KMS-11 (cell line): Measurements from ENCODE around the gene TBX18.

ENCODE experiments used
- H2AFZ ChIP-seq: fragments of 200-600 bp; sonication (generic); 2 replicates; pipeline ENCODE4 v1.6.1; 2016; ENCODE audit warnings: antibody characterized with exemption, mixed run types, low read depth
- H3K27ac ChIP-seq: fragments of 200-600 bp; sonication (generic); 2 replicates; pipeline ENCODE4 v1.6.1; 2016; ENCODE audit warnings: mild to moderate bottlenecking, mixed run types
- H3K27me3 ChIP-seq: fragments of 200-600 bp; sonication (generic); 2 replicates; pipeline ENCODE4 v1.6.1; 2017; ENCODE audit warnings: mild to moderate bottlenecking, low read depth, mixed run types, moderate library complexity; ENCODE audit not compliant: insufficient read depth
- H3K36me3 ChIP-seq: fragments of 200-600 bp; sonication (generic); 2 replicates; pipeline ENCODE4 v1.6.1; 2017; ENCODE audit warnings: mild to moderate bottlenecking, mixed run types; ENCODE audit not compliant: insufficient read depth
- H3K4me1 ChIP-seq: fragments of 200-600 bp; sonication (generic); 2 replicates; pipeline ENCODE4 v1.6.1; 2016; ENCODE audit warnings: mild to moderate bottlenecking, low read depth, mixed run types; ENCODE audit not compliant: poor library complexity, severe bottlenecking
- H3K4me2 ChIP-seq: fragments of 200-600 bp; sonication (generic); 2 replicates; pipeline ENCODE4 v1.7.0; 2016; ENCODE audit warnings: mild to moderate bottlenecking, mixed run types
- H3K4me3 ChIP-seq: fragments of 200-600 bp; sonication (generic); IDR thresholded peaks from 2 replicates; pipeline ENCODE4 v1.6.1; 2017; ENCODE audit warnings: low read depth, low read length, mixed read lengths; ENCODE audit not compliant: insufficient read depth
- H3K79me2 ChIP-seq: fragments of 200-600 bp; sonication (generic); 2 replicates; pipeline ENCODE4 v1.6.1; 2016; ENCODE audit warnings: low read depth, mixed run types; ENCODE audit not compliant: insufficient read depth
- H3K9ac ChIP-seq: fragments of 200-600 bp; sonication (generic); 2 replicates; pipeline ENCODE4 v1.6.1; 2016; ENCODE audit warnings: mild to moderate bottlenecking, mixed run types
- H4K20me1 ChIP-seq: fragments of 200-600 bp; sonication (generic); 2 replicates; pipeline ENCODE4 v1.6.1; 2016; ENCODE audit warnings: mild to moderate bottlenecking, mixed run types; ENCODE audit not compliant: insufficient read depth
- TF ChIP-seq, protein P1 (sequence below): fragments of 200-600 bp; sonication (generic); conservative IDR thresholded peaks from 2 replicates; pipeline ENCODE4 v1.6.1; 2017; ENCODE audit warnings: low read depth, mild to moderate bottlenecking, antibody characterized with exemption, low read length, moderate library complexity, mixed read lengths

Gene TBX18

DNA sequence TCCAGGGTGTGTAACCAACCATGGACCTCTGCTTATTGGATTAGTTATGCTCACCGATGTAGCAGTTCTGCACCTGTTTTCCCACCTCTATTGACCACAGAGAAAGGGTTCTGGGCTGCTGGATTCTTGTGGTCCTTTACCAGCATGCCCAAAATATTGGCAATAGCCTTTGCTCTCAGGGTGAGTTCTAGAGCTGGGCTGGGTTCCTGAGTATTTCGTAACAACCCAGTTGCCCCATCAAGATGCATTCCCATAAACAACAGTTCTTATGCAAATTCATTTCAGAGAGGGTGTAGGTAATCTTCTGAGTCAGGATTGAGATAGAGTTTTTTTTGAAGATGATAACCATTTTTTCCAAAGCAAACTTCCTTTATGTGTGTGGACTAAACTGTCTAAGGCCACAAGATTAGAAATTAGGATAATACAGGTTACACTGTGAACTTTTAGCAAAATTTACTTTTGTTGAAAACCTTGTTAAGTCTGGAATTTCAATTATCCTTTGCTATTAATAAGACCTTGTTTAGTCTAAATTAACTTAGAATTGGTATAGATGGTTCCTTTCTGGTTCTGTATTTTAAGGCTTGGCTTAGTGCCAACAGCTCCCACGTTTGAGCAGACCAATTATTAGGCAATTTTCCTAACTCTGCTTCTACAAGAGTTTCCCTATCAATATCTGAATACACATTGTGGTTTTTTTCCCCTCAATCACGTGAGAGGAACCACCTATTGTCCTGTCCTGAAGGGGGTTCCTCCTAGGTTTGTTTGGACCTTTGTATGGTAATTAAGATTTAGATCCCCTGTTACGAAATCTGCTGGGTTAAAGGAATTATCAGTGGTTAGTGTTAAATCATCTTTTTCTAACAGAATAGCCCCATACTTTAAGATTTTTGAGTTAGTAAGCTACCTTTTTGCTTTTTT is 46.1 kb downstream of the TBX18 start:
- Histone ChIP-seq H3K4me2 (no peak overlapping the region), H3K36me3 (no peaks in the 10 kb centered on the region), H3K27me3 (no peaks in the 10 kb centered on the region), H3K9ac (no peak overlapping the region), H3K4me3 (no peak overlapping the region), H3K79me2 (no peaks in the 10 kb centered on the region), H4K20me1 (no peaks in the 10 kb centered on the region), H3K27ac (no peak overlapping the region), H2AFZ (no peak overlapping the region), H3K4me1 (no peaks in the 10 kb centered on the region)
- TF ChIP-seq, protein P1, sequence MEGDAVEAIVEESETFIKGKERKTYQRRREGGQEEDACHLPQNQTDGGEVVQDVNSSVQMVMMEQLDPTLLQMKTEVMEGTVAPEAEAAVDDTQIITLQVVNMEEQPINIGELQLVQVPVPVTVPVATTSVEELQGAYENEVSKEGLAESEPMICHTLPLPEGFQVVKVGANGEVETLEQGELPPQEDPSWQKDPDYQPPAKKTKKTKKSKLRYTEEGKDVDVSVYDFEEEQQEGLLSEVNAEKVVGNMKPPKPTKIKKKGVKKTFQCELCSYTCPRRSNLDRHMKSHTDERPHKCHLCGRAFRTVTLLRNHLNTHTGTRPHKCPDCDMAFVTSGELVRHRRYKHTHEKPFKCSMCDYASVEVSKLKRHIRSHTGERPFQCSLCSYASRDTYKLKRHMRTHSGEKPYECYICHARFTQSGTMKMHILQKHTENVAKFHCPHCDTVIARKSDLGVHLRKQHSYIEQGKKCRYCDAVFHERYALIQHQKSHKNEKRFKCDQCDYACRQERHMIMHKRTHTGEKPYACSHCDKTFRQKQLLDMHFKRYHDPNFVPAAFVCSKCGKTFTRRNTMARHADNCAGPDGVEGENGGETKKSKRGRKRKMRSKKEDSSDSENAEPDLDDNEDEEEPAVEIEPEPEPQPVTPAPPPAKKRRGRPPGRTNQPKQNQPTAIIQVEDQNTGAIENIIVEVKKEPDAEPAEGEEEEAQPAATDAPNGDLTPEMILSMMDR: no peak

DNA sequence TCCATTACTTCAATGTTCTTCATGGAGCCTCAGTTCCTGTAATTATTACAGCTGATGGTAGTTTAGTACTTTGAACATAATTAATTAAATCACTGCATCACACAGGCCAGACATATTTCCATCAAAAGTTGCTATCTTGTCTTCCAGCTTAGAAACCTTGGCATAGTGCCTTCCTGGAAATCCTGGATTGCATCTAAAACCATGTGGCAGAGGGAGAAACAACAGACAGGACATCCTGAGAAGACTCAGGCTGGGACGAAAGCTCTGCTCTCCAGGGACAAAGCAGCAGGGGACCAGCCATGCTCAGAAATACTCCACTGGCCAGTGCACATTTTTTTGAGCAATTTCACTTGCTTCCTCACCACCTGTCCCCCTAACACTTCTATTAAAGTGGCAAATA is 55.3 kb downstream of the TBX18 start:
- no peak overlapping the region for H3K4me3 ChIP-seq
- no peak overlapping the region for H3K9ac ChIP-seq
- H2AFZ ChIP-seq: no peak overlapping the region
- TF ChIP-seq, protein P1: no peak
- H3K4me1 ChIP-seq: no peaks in the 10 kb centered on the region
- H4K20me1 ChIP-seq: no peaks in the 10 kb centered on the region
- no peak overlapping the region for H3K27ac ChIP-seq
- no peak overlapping the region for H3K4me2 ChIP-seq
- no peaks in the 10 kb centered on the region for H3K27me3 ChIP-seq
- no peaks in the 10 kb centered on the region for H3K36me3 ChIP-seq
- H3K79me2 ChIP-seq: no peaks in the 10 kb centered on the region

- no peaks in the 10 kb centered on the region for H3K27me3 ChIP-seq
- H3K79me2 ChIP-seq: no peaks in the 10 kb centered on the region
- H3K36me3 ChIP-seq: no peaks in the 10 kb centered on the region
- no peak overlapping the region for H3K4me3 ChIP-seq
- no peaks in the 10 kb centered on the region for H4K20me1 ChIP-seq
- no peak overlapping the region for H3K9ac ChIP-seq
- no peak overlapping the region for H2AFZ ChIP-seq
- H3K4me2 ChIP-seq: no peak overlapping the region
- H3K4me1 ChIP-seq: no peaks in the 10 kb centered on the region
- TF ChIP-seq, protein P1: no peak
- H3K27ac ChIP-seq: no peak overlapping the region
Measured at GRCh38 chr6:84707171-84707570, 57.2 kb downstream of the TBX18 start.

DNA sequence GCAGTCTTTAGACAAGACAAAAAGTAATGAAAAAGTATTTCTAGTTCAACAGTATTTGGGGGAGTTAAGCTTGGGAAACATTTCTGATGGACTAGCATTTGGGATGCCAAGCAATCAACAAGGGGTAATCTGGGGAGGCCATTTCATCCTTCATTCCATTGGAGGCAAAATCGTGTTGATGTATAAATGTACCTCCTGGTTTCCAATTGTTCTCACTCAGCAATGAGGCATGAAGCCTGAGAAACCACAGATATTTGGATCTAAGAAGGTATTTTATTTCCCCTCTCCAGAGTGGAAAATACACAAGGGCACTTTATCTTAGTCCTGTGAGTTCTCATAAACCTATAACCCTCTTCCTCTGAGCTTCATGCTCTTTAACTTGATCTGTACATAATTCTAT is 68.2 kb downstream of the TBX18 start:
- no peaks in the 10 kb centered on the region for H3K27me3 ChIP-seq
- no peaks in the 10 kb centered on the region for H3K36me3 ChIP-seq
- H3K27ac ChIP-seq: no peak overlapping the region
- H2AFZ ChIP-seq: no peak overlapping the region
- H3K4me3 ChIP-seq: no peak overlapping the region
- H3K4me2 ChIP-seq: no peak overlapping the region
- H3K9ac ChIP-seq: no peak overlapping the region
- TF ChIP-seq, protein P1: no peak
- no peaks in the 10 kb centered on the region for H3K79me2 ChIP-seq
- no peaks in the 10 kb centered on the region for H3K4me1 ChIP-seq
- H4K20me1 ChIP-seq: no peaks in the 10 kb centered on the region
